H1 (cell line): ENCODE data around the gene DRGX. TPM values are rescaled to one million over a fixed set of nuclear protein-coding genes. Genes with fewer than 3 reads are reported as not detected.

Source experiments
- CTCF ChIA-PET: fragments of 300-600 bp; sonication (Branson Sonifier 250); formaldehyde crosslinking; loops from one replicate; lab custom pipeline; 2021; ENCODE audit not compliant: partially characterized antibody; lab: Charles Lee
- POLR2A ChIA-PET: fragments of 300-600 bp; sonication (Branson Sonifier 250); formaldehyde crosslinking; loops from one replicate; lab custom pipeline; 2021; ENCODE audit warnings: inconsistent platforms; ENCODE audit not compliant: partially characterized antibody; lab: Charles Lee
- DNase-seq, 2 experiments: peaks; one replicate each; pipeline versions ENCODE4 v3.0.0 to v3.0.0-alpha.2; 2010 to 2022; ENCODE audit warnings: low spot score in 2 of 2, low read depth in 1 of 2, mixed read lengths in 1 of 2
- FAIRE-seq: peaks from 2 replicates; lab custom pipeline; 2011; peaks lifted over from hg19 to GRCh38; lab: Jason Lieb, UNC
- H2AFZ ChIP-seq: 2 replicates; pipeline ENCODE4 v1.8.1; 2012; ENCODE audit warnings: low read length, inconsistent platforms
- H2AK5ac ChIP-seq: 2 replicates; pipeline ENCODE4 v1.6.1; 2013; ENCODE audit warnings: low read depth, low read length
- H2BK120ac ChIP-seq: replicated peaks from 2 replicates; pipeline ENCODE3; 2013; ENCODE audit warnings: low read depth, low read length, inconsistent platforms
- H2BK12ac ChIP-seq: 2 replicates; pipeline ENCODE4 v1.6.1; 2013; ENCODE audit warnings: low read depth, low read length
- H2BK15ac ChIP-seq: 2 replicates; pipeline ENCODE4 v1.6.1; 2013; ENCODE audit warnings: low read length
- H2BK20ac ChIP-seq: 2 replicates; pipeline ENCODE4 v1.6.1; 2013; ENCODE audit warnings: low read length
- H2BK5ac ChIP-seq: 2 replicates; pipeline ENCODE4 v1.6.1; 2013; ENCODE audit warnings: low read depth, low read length
- H3K14ac ChIP-seq: 2 replicates; pipeline ENCODE4 v1.6.1; 2013; ENCODE audit warnings: inconsistent platforms; ENCODE audit not compliant: insufficient read length
- H3K18ac ChIP-seq: 2 replicates; pipeline ENCODE4 v1.6.1; 2013; ENCODE audit warnings: low read length; ENCODE audit errors: extremely low read depth
- H3K23ac ChIP-seq: 2 replicates; pipeline ENCODE4 v1.6.1; 2013; ENCODE audit warnings: inconsistent platforms; ENCODE audit not compliant: insufficient read length
- H3K23me2 ChIP-seq: 2 replicates; pipeline ENCODE4 v1.6.1; 2013; ENCODE audit warnings: low read depth, low read length
- H3K27ac ChIP-seq: 2 replicates; pipeline ENCODE4 v1.6.1; 2011; ENCODE audit warnings: low read depth, low read length, inconsistent platforms
- H3K27me3 ChIP-seq, 4 experiments: replicated peaks in 1 of 4; 1 replicate in 1 of 4; 2 replicates in 3 of 4; pipeline versions ENCODE4 v1.6.1 to v1.8.1; 2011 to 2013; ENCODE audit warnings: low read length in 3 of 4, mild to moderate bottlenecking in 3 of 4, inconsistent platforms in 2 of 4, mixed read lengths in 2 of 4, moderate library complexity in 1 of 4; ENCODE audit not compliant: control insufficient read depth in 3 of 4, insufficient read depth in 3 of 4; ENCODE audit errors: extremely low read depth in 1 of 4
- H3K36me3 ChIP-seq, 4 experiments: 2 replicates each; pipeline versions ENCODE4 v1.6.1 to v1.8.1; 2011 to 2013; ENCODE audit warnings: mild to moderate bottlenecking in 4 of 4, low read length in 3 of 4, moderate library complexity in 2 of 4, control low read depth in 1 of 4, inconsistent platforms in 1 of 4; ENCODE audit not compliant: insufficient read depth in 4 of 4, control insufficient read depth in 2 of 4
- H3K4ac ChIP-seq: replicated peaks from 2 replicates; pipeline ENCODE3; 2013; ENCODE audit warnings: low read length, low read depth, mixed read lengths, inconsistent platforms; ENCODE audit not compliant: insufficient read length
- H3K4me1 ChIP-seq, 4 experiments: replicated peaks in 1 of 4; 1 replicate in 1 of 4; 2 replicates in 3 of 4; pipeline versions ENCODE4 v1.6.1 to v1.8.1; 2011 to 2013; ENCODE audit warnings: low read length in 3 of 4, inconsistent platforms in 2 of 4, mixed read lengths in 1 of 4; ENCODE audit not compliant: insufficient read depth in 4 of 4, control insufficient read depth in 3 of 4
- H3K4me2 ChIP-seq, 2 experiments: 2 replicates each; pipeline versions ENCODE4 v1.6.1 to v1.8.1; 2011 to 2013; ENCODE audit warnings: low read depth in 2 of 2, low read length in 2 of 2, control low read depth in 1 of 2, inconsistent platforms in 1 of 2, mild to moderate bottlenecking in 1 of 2; ENCODE audit not compliant: insufficient read depth in 1 of 2
- H3K4me3 ChIP-seq, 4 experiments: fragments of 200-600, 300-600 bp in 1 of 4; sonication (generic), shearing (Covaris generic), sonication (Bioruptor Twin) in 1 of 4; 2 replicates each; pipeline versions ENCODE4 v1.5.1 to v1.8.1; 2011 to 2016; ENCODE audit warnings: low read length in 4 of 4, low read depth in 3 of 4, control low read depth in 2 of 4, inconsistent platforms in 2 of 4, mild to moderate bottlenecking in 2 of 4, mixed read lengths in 1 of 4, moderate library complexity in 1 of 4; ENCODE audit not compliant: insufficient read depth in 2 of 4; ENCODE audit errors: extremely low read depth in 1 of 4
- H3K56ac ChIP-seq: replicated peaks from 2 replicates; pipeline ENCODE3; 2013; ENCODE audit warnings: low read depth, mild to moderate bottlenecking, mixed read lengths, low read length, inconsistent platforms; ENCODE audit not compliant: insufficient read length
- H3K79me1 ChIP-seq: 2 replicates; pipeline ENCODE4 v1.6.1; 2013; ENCODE audit warnings: low read depth, low read length, control low read depth
- H3K79me2 ChIP-seq, 2 experiments: 2 replicates each; pipeline versions ENCODE4 v1.6.1 to v1.8.1; 2012 to 2013; ENCODE audit warnings: low read length in 2 of 2, mild to moderate bottlenecking in 2 of 2, inconsistent platforms in 1 of 2; ENCODE audit not compliant: insufficient read depth in 2 of 2, control insufficient read depth in 1 of 2
- H3K9ac ChIP-seq, 4 experiments: replicated peaks in 1 of 4; 1 replicate in 1 of 4; 2 replicates in 3 of 4; pipeline versions ENCODE4 v1.6.1 to v1.8.1; 2011 to 2013; ENCODE audit warnings: low read depth in 3 of 4, low read length in 3 of 4, control low read depth in 2 of 4, mild to moderate bottlenecking in 2 of 4, moderate library complexity in 2 of 4, inconsistent platforms in 1 of 4; ENCODE audit errors: extremely low read depth in 1 of 4
- H3K9me3 ChIP-seq, 2 experiments: 2 replicates each; pipeline versions ENCODE4 v1.6.1 to v1.8.1; 2012 to 2013; ENCODE audit warnings: mild to moderate bottlenecking in 2 of 2, moderate library complexity in 2 of 2, control low read depth in 1 of 2, inconsistent platforms in 1 of 2, low read depth in 1 of 2, low read length in 1 of 2, mixed read lengths in 1 of 2; ENCODE audit not compliant: insufficient read depth in 2 of 2
- H4K20me1 ChIP-seq, 2 experiments: replicated peaks in 1 of 2; 2 replicates each; pipeline versions ENCODE3 to v1.8.1; 2011 to 2013; ENCODE audit warnings: inconsistent platforms in 2 of 2, low read length in 2 of 2, mild to moderate bottlenecking in 1 of 2; ENCODE audit not compliant: insufficient read depth in 2 of 2, control insufficient read depth in 1 of 2
- H4K5ac ChIP-seq: 2 replicates; pipeline ENCODE4 v1.6.1; 2013; ENCODE audit warnings: low read length, low read depth, mixed read lengths, inconsistent platforms; ENCODE audit not compliant: insufficient read length
- H4K8ac ChIP-seq: 2 replicates; pipeline ENCODE4 v1.8.0; 2013; ENCODE audit warnings: mild to moderate bottlenecking, moderate library complexity, low read length, inconsistent platforms; ENCODE audit not compliant: insufficient read depth; ENCODE audit errors: extremely low read depth
- H4K91ac ChIP-seq: replicated peaks from 2 replicates; pipeline ENCODE3; 2013; ENCODE audit warnings: low read length, mixed read lengths, inconsistent platforms; ENCODE audit not compliant: insufficient read length
- BCL11A ChIP-seq, 2 experiments: IDR thresholded peaks; one replicate each; pipeline ENCODE4 v1.6.1; 2011; ENCODE audit warnings: low read depth in 2 of 2, low read length in 2 of 2, mild to moderate bottlenecking in 2 of 2
- FOSL1 ChIP-seq: IDR thresholded peaks from 2 replicates; pipeline ENCODE4 v1.6.1; 2011; ENCODE audit warnings: mild to moderate bottlenecking, low read depth, low read length, moderate library complexity; ENCODE audit not compliant: insufficient read depth
- NANOG ChIP-seq: IDR thresholded peaks from 2 replicates; pipeline ENCODE4 v1.6.1; 2011; ENCODE audit warnings: low read length, low read depth, mild to moderate bottlenecking, inconsistent platforms; ENCODE audit not compliant: insufficient read depth, poor library complexity, severe bottlenecking
- RBBP5 ChIP-seq: IDR thresholded peaks from 2 replicates; pipeline ENCODE4 v1.7.1; 2012; ENCODE audit warnings: low read depth, mild to moderate bottlenecking, inconsistent platforms, low read length, moderate library complexity, borderline replicate concordance
- TBP ChIP-seq: IDR thresholded peaks from 2 replicates; pipeline ENCODE4 v1.6.1; 2011; ENCODE audit warnings: low read depth, low read length, improper control_type of control experiment
- WGBS, 2 experiments: shearing (Covaris generic) in 1 of 2; methylation state at CpG; one replicate each; pipeline versions ENCODE4 v1.1.6 to v1.1.7; 2013 to 2015; ENCODE audit warnings: low lambda C conversion rate in 2 of 2, mixed read lengths in 2 of 2, inconsistent platforms in 1 of 2, low coverage in 1 of 2, missing lambda C conversion rate in 1 of 2; ENCODE audit not compliant: insufficient replicate concordance in 2 of 2, insufficient coverage in 1 of 2, insufficient read length in 1 of 2; ENCODE audit errors: extremely low coverage in 1 of 2, missing lambda C conversion rate in 1 of 2; 5-methylcytosine and 5-hydroxymethylcytosine counted together
- polyA plus RNA-seq, 7 experiments: library from polyadenylated mRNA; depleted of rRNA in 3 of 7; stranded (reverse) in 5 of 7; unstranded in 2 of 7; fragments of >200 nt in 5 of 7; fragments of 200-250 nt in 2 of 7; gene quantifications; 1 replicate in 5 of 7; 2 replicates in 1 of 7; 4 replicates in 1 of 7; pipeline versions ENCODE4 v1.2.1 to v1.2.3, GENCODE V29; 2011 to 2013; ENCODE audit warnings: missing spikeins in 2 of 7, mixed read lengths in 2 of 7
- total RNA-seq: library from RNA; stranded (reverse); fragmentation: NEBNext Ultra II Directional; extraction: Animal tissue kit (Norgen Biotek cat#: 25700); gene quantifications from 2 replicates; pipeline ENCODE4 v1.2.1, GENCODE V29; 2021
- TF ChIP-seq, protein P1 (sequence below), 3 experiments: IDR thresholded peaks; 1 replicate in 2 of 3; 2 replicates in 1 of 3; pipeline versions ENCODE4 v1.5.1 to v1.6.1; 2011; ENCODE audit warnings: low read length in 3 of 3, mild to moderate bottlenecking in 3 of 3, inconsistent platforms in 2 of 3, low read depth in 1 of 3, moderate library complexity in 1 of 3; ENCODE audit not compliant: insufficient read depth in 1 of 3; ENCODE audit errors: control extremely low read depth in 1 of 3

DRGX gene
- total and polyA plus RNA-seq, 2 of the 8 experiments (the other 6 are each of a cell fraction or from before 2014, with no cell fraction given): not detected

DNA sequence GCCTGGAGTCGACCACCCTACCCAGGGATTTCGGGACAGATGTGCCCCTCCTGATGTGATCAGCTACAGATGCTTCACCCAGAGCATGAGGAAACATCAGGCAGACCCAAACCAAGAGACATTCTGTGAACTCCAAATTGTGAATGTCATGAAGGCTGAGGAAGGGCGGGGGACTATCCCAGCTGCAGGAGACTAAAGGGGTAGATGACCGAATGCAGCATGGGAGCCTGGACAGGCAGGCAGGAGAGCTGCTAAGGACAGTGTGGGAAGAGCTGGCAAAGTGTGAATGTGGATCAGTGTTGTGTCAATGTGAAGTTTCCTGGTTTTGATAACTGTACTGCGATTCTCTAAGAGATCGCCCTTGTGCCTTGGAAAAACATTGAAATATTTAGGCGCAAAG is 19.2 kb upstream of the DRGX start:
- Histone ChIP-seq H3K4ac (no peak overlapping the region), H3K4me3 (no peak overlapping the region), H3K23me2 (peaks cover 1% of the 10 kb centered on the region; the same call in 1 of the 2 replicates), H3K36me3 (no peaks in the 10 kb centered on the region), H3K23ac (no peak overlapping the region), H3K27me3 (no peaks in the 10 kb centered on the region), H2AFZ (no peak overlapping the region), H3K56ac (no peak overlapping the region), H2BK20ac (no peak overlapping the region), H3K9ac (no peak overlapping the region), H2AK5ac (no peak overlapping the region), H4K5ac (no peak overlapping the region), H3K27ac (no peak overlapping the region), H3K4me1 (peaks cover 0 to 6% (median 3%) of the 10 kb centered on the region in 4 experiments; a peak in 4 of 7 replicates), H3K9me3 (no peaks in the 10 kb centered on the region), H3K79me1 (no peaks in the 10 kb centered on the region), H3K4me2 (no peak overlapping the region), H2BK12ac (no peak overlapping the region), H3K14ac (no peak overlapping the region), H2BK120ac (no peak overlapping the region), H4K91ac (no peak overlapping the region), H4K20me1 (no peaks in the 10 kb centered on the region), H3K79me2 (no peaks in the 10 kb centered on the region), H3K18ac (no peak overlapping the region), H2BK15ac (no peak overlapping the region), H2BK5ac (no peak overlapping the region), H4K8ac (no peak overlapping the region)
- ChIA-PET CTCF (interaction anchor here (1.0 to 5.7 kb wide), 8 partner anchors 8 to 133 kb away, joined by 3 to 62 read pairs (median 5); no protein-coding TSS in a partner anchor), POLR2A (no interaction called here)
- DNase-seq: no peak
- no peak for FAIRE-seq
- no peak for TF ChIP-seq NANOG
- TF ChIP-seq TBP: no peak
- TF ChIP-seq RBBP5: no peak
- TF ChIP-seq FOSL1: no peak
- TF ChIP-seq, protein P1, sequence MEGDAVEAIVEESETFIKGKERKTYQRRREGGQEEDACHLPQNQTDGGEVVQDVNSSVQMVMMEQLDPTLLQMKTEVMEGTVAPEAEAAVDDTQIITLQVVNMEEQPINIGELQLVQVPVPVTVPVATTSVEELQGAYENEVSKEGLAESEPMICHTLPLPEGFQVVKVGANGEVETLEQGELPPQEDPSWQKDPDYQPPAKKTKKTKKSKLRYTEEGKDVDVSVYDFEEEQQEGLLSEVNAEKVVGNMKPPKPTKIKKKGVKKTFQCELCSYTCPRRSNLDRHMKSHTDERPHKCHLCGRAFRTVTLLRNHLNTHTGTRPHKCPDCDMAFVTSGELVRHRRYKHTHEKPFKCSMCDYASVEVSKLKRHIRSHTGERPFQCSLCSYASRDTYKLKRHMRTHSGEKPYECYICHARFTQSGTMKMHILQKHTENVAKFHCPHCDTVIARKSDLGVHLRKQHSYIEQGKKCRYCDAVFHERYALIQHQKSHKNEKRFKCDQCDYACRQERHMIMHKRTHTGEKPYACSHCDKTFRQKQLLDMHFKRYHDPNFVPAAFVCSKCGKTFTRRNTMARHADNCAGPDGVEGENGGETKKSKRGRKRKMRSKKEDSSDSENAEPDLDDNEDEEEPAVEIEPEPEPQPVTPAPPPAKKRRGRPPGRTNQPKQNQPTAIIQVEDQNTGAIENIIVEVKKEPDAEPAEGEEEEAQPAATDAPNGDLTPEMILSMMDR (IDR thresholded peaks at IDR 0.05; ENCODE audit: control extremely low read depth in 1 of 3, insufficient read depth in 1 of 3, low read depth in 1 of 3, low read length in 3 of 3): no peak
- no peak for TF ChIP-seq BCL11A (IDR thresholded peaks at IDR 0.05; ENCODE audit: low read depth in 2 of 2, low read length in 2 of 2)
- 85% methylated on average over 7 of the region's 7 CpGs; no CpG with 5 or more reads in 1 of the 2 experiments for WGBS, 2 experiments
